IPS DF 19.7 (cell line): ENCODE results near the gene SYT13.

Experiments
- DNase-seq: peaks from one replicate; pipeline ENCODE4 v3.0.0-alpha.2; 2013; ENCODE audit warnings: low read depth, low spot score

The SYT13 gene

GRCh38 chr11:45218705-45219104 lies 67.4 kb downstream of the SYT13 start:
- DNase-seq = no peak

GRCh38 chr11:45217991-45218390 lies 68.2 kb downstream of the SYT13 start:
- no peak for DNase-seq

DNA sequence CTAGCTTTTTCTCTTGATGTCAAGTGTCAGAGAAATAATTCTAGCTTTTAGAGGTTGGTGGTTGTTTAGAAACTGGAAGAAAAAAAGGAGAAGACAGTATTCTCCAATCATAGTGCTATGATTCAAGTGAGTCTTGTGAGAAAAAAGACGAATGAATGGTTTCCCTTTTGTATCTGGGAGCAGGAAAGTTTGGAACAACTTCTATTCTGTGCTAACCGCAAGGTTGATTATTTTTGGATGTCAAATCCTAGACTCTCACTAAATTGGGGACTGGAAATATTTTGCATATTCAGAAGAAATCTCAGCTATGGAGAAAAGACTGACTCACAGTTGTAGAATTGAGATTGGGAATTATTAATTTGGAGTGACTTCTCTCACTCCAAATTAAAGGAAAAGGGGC lies 69.2 kb downstream of the SYT13 start:
- DNase-seq = no peak

DNA sequence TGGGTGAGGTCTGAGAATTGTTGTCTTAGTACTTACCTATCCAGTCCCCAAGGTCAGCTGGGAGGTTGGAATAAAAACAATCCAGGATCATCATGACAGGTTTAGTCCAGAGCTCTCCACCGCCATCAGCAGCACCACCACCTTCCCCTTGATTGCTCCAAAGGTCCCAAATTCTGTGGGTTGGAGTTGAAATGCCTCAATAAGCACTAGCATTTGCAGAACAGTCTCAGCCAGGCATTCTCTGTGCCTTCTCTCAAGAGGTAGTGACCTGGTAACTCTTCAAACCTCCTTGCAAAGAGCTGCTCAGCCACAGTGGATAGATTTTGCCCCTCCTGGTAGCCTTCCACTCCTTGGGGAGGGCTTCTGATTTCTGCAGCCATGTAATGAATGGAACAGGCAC lies 70.1 kb downstream of the SYT13 start:
- DNase-seq = no peak

DNA sequence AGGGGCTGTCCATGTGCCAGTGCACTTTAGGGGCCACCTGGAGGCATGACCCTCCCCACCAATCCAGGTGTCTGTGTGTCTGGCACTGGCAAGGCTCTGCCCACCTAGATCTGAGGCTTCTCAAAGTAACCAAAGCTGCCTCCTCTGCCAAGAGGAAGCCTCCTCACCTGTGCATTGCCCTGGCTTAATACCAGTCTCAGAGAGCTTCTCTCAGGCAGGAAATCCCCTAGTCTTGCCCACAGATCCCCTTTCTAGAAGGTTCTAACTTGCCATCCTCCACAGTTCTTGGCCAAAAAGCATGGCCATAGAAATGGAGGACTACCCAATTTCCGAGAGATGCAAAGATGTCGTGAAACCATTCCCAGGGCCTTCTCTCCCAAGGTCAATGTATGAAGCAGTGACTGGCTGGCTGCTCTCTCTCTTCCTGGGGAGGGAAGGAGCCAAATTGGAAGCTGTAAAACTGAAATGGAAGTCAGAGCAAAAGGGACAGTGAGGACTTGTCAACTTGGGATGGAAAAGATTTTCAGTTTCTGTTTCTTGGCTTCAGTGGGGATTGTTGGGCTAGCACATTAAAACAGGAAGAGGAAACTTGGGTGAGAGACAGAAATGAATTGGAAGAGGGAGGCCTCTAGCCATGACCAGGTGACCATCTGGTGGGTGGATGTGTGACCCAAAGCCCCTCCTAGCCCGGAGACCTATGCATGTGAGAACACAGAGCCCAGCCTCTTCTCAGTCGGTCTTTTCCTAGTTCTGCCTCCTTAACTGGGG lies 70.9 kb downstream of the SYT13 start:
- no peak for DNase-seq

GRCh38 chr11:45213717-45214116 lies 72.4 kb downstream of the SYT13 start:
- no peak for DNase-seq

DNA sequence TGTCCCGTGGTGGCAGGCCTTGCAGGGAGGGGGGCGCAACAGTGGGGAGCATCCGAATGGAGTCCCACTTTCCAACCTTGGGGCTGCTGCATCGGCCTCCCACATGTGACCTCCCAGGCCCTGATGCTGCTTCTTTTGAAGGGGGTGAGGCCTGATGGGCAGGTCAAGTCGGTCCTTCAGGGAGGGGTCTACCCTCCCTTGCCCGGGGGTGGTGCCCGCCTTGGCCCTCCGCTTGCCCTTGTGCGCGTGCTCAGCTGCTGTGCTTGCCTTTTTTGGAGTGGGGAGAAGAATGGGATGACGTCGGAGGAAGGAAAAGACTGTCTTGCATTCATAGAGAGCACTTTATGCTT lies 72.8 kb downstream of the SYT13 start:
- DNase-seq = no peak

- DNase-seq = no peak
These were observed 73.4 kb downstream of the SYT13 start for GRCh38 chr11:45212566-45213315.

- no peak for DNase-seq
These were observed 74.4 kb downstream of the SYT13 start for GRCh38 chr11:45211732-45212131.

- no peak for DNase-seq
These were observed 75.3 kb downstream of the SYT13 start for GRCh38 chr11:45210846-45211245.

- DNase-seq = no peak
These were observed 76.0 kb downstream of the SYT13 start for GRCh38 chr11:45209891-45210699.

GRCh38 chr11:45209000-45209879 lies 76.9 kb downstream of the SYT13 start:
- DNase-seq = no peak

DNA sequence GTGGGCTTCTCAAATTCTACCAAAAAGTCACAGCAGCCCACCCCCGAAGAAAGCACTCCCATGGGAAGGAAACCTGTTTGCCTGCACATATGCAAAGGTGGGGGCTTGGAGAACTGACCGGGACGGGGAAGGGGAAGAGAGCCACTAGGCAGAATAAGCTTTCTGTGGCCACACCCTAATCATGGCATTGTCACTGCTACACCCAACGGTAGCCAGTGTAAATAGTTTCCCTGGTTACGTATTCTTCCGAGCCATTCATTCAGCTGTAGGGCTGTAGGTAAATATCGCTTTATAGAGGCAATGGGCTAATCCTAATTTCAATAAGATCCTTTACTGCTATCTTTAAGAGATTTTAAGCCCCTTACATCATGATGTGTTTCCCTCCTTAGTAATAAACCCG lies 78.0 kb downstream of the SYT13 start:
- DNase-seq = no peak

DNA sequence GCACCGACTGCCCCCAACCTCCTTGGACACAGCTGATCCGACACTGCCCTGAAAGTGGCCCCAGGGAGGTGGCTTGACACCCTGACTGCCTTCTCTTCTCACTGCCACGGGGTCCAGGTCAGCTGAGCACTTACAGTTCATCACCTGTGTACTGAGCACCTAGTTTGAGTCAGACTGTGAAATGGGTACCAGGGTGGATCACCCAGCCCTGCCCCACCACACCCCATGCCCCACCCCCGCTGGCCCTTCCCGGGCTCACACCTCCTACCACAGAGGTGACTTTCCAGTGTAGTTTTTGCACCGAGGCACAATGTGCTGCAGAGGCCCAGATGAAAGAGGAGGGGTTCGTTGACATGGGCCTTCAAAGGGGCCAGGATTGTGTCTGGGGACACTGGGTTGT lies 80.2 kb downstream of the SYT13 start:
- no peak for DNase-seq

- no peak for DNase-seq
These were observed 81.4 kb downstream of the SYT13 start for GRCh38 chr11:45204761-45205160.

DNA sequence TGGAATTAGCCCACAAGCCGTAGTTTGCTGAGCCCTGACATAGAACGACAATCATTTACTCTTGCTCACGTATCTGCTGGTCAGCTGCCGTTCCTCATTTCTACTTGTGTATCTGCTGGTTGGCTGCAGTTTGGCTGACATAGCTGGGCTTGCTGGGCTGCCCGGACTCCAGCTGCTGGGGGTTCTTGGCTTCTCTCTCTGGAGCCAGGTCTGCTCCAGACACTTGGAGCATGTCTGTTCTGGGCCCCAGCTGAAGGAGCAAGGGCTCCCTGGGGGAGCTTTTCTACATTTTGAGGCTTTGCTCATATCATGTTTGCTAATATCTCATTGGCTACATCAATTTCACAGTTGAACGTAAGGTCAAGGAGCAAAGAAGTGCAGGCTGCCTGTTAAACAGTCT lies 92.4 kb downstream of the SYT13 start:
- DNase-seq = no peak
